ENCODE measurements around the gene FER1L5.
A peak's percentile ranks its signal among the peaks of the same experiment; 100 is the strongest.
"Not testable (repeated sequence)": the region's sequence is repeated elsewhere in the genome, so short reads cannot be mapped to it uniquely, and the experiment has no call there.

The FER1L5 gene

DNA sequence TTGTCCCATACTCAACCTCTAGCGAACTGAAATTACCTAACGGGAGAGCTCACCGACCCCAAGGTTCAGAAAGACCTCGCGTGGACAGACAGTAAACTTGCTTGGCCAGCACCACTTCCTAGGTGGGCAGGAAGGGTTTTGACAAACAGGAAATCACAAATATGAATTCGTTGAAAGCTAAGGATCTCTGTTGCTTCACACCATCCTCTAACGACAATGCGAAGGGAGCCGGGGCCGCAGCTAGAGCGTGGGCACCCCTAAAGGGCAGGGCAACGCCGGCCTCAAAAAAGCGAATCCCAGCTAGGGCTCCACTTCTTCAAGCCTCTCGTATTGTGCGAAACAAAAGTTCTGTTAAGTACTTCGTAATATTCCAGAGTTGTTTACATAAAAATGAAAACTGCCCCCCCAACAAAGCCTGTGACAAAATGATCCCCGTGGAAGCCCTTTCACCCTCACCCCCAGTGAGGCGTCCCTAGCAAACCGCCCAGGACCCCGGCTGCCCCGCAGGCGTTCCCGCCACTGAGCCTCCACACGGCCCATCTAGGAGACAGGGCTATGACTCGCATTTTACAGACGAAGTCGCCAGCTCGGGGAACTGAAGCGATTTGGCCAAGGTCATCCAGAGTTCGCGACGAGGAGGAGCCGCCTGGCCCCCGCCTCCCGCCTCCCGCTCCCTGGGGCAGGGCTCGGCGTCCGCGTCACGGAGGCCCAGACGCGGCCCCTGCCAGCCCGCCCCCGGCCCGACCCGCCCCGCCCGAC is 5.0 kb upstream of the FER1L5 start:
- DNase-seq = no peak

- peak; percentile 56 for DNase-seq
Observed at GRCh38 chr2:96638144-96639121, 4.1 kb upstream of the FER1L5 start, which contains the start of gene KANSL3. KANSL3 (minus strand) TSS chr2:96638312; CDS start chr2:96637135, 1,177 bp downstream.

- no peak for DNase-seq
Observed at GRCh38 chr2:96647681-96648080, 5.1 kb downstream of the FER1L5 start.

DNA sequence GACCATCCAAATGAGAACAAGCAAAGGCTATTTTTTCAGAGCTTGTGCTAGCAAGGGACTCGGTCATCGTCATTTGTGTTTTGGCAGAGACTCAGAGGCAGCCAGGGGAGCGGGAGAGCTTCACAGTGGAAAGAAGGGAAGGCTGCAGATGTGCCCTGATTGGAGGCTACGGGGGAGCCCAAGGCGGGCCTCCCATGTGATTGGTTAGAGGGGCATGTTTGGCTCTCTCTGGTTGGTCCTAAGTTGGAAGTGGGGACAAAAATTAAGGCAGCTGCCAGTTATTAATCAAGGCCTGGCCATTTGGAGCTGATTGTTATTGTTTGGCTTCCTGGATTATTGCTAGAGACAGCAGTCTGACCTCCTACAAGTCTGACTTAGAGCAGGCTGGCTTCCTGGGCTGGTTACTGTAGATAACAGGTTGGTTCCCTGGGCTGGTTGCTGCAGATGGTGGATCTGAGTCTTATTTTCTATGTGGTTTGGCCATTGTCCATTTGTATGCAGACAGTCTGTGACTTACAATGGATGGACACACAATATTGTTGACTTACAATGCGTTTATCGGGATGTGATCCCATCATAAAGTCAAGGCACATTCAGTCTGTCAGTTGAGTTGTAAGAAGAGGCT is 5.9 kb downstream of the FER1L5 start:
- no peak for DNase-seq

- no peak for DNase-seq
Observed at GRCh38 chr2:96649342-96649741, 6.8 kb downstream of the FER1L5 start.

GRCh38 chr2:96651793-96652192 is 9.2 kb downstream of the FER1L5 start:
- DNase-seq = no peak

GRCh38 chr2:96654791-96655190 is 12.2 kb downstream of the FER1L5 start:
- not testable (repeated sequence) for DNase-seq

- DNase-seq = no peak
Observed at GRCh38 chr2:96655526-96655925, 13.0 kb downstream of the FER1L5 start.

DNA sequence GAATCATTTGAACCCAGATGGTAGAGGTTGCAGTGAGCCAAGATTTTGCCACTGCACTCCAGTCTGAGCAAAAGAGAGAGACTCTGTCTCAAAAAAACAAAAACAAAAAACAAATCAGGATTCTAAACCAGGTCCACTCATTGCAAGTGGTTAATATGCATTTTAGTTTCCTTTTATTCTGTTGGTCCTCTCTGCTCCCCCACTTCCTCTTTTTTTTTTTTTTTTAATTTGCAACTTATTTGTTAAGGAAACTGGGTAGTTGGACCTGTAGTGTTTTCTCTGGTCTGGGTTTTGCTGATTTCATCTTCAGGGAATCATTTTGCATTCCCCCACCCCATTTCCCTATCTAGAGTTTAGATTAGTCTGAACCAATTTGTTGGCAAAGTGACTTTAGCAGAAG is 14.0 kb downstream of the FER1L5 start:
- DNase-seq = no peak

GRCh38 chr2:96661324-96661723 is 18.8 kb downstream of the FER1L5 start:
- DNase-seq = no peak

GRCh38 chr2:96662360-96662759 is 19.8 kb downstream of the FER1L5 start:
- DNase-seq = no peak

DNA sequence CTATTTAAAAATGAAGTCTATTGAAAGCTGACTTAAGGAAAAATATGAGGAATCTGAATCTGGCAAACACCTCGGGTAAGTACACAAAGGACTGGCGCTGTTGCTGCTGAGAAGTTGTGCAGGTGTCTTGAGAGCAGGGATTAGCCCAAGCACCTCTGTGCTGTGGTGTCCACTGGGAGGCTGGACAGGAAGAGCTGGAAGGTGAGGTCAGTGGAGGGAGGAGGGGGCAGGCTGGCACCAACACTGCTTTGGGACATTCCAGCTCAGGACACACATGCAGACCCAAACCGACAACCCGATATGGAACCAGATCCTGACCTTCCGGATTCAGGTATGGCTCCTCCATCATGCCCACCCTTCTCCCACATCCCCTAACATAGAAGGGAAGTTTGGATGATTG is 20.6 kb downstream of the FER1L5 start:
- no peak for DNase-seq

DNA sequence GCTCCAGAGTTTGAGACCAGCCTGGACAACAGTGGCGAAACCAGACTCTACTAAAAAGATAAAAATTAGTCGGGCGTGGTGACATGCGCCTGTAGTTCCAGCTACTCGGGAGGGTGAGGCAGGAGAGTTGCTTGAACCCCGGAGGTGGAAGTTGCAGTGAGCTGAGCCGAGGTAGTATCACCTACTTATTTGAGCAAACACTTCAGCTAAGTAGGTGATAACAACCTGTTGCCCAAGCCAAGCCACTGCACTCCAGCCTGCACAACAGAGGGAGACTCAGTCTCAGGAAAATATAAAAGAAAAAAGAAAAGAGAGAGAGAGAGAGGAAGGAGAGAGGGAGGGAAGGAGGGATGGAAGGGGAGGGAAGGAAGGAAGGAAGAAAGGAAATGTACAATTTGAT is 21.3 kb downstream of the FER1L5 start:
- DNase-seq = no peak

GRCh38 chr2:96664366-96664925 is 21.9 kb downstream of the FER1L5 start:
- DNase-seq = no peak

- no peak for DNase-seq
Observed at GRCh38 chr2:96665083-96665569, 22.6 kb downstream of the FER1L5 start.

DNA sequence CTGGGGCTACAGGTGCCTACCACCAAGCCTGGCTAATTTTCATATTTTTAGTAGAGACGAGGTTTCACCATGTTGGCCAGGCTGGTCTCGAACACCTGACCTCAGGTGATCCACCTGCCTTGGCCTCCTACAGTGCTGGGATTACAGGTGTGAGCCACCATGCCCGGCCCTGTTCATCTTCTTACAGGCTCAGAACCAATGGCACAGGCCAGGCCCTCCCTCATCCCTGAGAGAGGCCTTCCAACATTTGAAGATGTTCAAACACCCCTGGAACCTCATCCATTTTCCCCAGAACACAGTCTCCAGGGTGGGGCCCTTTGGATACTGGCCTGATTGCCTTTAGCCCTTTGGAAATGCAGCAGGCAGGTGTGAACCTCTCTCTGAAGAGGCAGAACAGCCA is 23.2 kb downstream of the FER1L5 start:
- not testable (repeated sequence) for DNase-seq

- no peak for DNase-seq
Observed at GRCh38 chr2:96668771-96669170, 26.2 kb downstream of the FER1L5 start.

DNA sequence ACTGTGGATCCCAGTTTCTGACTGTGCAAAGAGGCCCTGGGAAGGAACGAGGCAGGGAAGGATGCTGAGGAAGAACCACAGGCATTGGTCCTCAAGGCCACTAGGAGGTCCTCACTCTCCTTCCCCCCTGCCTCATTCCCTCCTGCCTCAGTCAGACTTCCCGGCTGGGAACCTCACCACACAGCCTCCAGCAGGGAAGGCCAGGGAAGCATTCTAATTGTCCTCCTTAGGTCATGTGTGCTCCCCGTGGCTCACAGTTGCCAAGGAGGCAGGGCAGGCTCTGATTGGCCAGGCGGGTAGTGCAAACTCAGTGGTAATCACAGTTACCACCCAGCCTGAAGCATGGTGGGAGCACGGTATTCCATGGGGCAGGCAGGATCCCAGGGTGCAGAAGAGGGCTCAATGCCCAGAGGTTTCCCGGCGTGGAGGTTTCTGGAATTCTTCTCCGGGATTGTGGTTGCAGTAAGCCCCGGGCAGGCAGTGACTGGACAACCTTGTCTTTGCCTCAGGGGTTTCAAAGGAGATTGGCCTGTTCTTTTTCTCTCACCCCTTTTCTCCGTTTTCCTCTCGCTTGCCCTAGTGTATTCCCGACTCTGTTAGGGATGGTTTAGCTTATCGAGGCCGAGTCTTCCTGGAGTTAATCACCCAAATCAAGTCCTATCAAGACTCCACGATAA is 27.1 kb downstream of the FER1L5 start:
- DNase-seq = no peak

GRCh38 chr2:96679848-96680247 is 37.3 kb downstream of the FER1L5 start:
- DNase-seq = no peak

- no peak for DNase-seq
Observed at GRCh38 chr2:96680561-96681141, 38.1 kb downstream of the FER1L5 start.

GRCh38 chr2:96681540-96681939 is 39.0 kb downstream of the FER1L5 start:
- no peak for DNase-seq

DNA sequence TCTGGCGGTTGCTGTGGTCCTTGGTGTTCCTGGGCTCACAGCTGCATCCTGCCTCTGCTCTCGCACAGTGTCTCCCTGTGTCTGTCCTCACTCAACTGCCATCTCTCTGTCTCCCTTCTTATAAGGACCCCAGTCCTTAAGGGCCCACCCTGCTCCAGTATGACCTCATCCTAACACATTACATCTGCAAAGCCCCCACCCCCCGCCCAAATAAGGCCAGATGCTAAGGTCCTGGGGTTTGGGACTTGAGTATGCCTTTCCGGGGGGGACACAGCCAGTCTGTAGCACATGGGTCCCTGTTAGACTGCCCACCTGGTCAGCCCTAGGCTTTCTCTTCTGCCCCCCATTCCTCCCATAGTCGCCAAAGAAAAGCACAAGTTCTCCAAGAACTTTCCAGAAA is 40.7 kb downstream of the FER1L5 start:
- DNase-seq = no peak
